ENCODE data around the gene GABRA5. TPM values are rescaled to one million over a fixed set of nuclear protein-coding genes. Genes with fewer than 3 reads are reported as not detected.

Gene GABRA5
- total RNA-seq, 1 experiment from 2014 or later = 23.3 TPM

DNA sequence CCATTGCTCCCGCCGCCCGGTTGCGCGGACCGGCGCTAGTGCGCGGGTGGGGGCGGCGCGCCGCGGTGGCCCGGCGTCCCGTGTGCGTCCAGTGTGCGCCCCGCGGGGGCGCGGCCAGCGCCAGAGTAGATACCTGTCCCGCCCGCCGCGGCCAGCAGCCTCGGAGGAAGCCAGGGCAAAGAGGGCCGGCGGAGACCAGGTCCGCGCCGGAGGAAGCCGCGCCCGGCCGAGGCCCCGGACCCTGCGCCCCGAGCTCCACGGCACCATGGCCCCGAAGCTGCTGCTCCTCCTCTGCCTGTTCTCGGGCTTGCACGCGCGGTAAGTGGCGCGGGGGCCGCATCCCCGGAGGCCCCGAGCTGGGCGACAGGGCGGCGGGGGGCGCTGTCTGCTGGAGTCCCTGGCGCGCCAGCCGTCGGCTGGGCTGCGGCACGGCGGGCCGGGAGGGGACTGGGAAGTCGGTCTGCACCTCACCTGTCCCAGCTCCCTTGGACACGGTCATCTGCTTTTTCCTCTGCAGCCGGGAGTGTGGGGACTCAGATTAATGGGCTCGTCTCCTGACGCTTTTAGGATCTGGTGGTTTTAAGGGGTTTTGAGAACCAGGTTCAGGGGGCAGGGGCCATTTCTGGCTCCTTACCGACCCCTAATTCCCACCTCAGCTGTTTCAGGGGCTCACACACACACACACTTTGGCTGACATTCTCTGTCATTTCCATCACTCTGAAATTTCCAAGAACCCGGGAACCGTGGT lies 104.6 kb downstream of the GABRA5 start:
- Mint-ChIP-seq H3K27ac (no peak overlapping the region), H3K9me3 (no peaks in the 10 kb centered on the region), H3K36me3 (no peaks in the 10 kb centered on the region), H3K4me1 (peaks cover 7% of the 10 kb centered on the region), H3K27me3 (ENCODE audit: low read depth) (peaks cover 72% of the 10 kb centered on the region), H3K4me3 (peak overlapping the region; percentile 61)
- DNase-seq (ENCODE audit: low spot score) (peak; percentile 49), ATAC-seq (peak; percentile 47)
- ChIA-PET POLR2A (no interaction called here), CTCF (interaction anchor here (1.0 to 5.4 kb wide), 8 partner anchors 14 to 388 kb away, joined by 3 to 78 read pairs (median 4); no protein-coding TSS in a partner anchor)
- TF ChIP-seq, protein P1, sequence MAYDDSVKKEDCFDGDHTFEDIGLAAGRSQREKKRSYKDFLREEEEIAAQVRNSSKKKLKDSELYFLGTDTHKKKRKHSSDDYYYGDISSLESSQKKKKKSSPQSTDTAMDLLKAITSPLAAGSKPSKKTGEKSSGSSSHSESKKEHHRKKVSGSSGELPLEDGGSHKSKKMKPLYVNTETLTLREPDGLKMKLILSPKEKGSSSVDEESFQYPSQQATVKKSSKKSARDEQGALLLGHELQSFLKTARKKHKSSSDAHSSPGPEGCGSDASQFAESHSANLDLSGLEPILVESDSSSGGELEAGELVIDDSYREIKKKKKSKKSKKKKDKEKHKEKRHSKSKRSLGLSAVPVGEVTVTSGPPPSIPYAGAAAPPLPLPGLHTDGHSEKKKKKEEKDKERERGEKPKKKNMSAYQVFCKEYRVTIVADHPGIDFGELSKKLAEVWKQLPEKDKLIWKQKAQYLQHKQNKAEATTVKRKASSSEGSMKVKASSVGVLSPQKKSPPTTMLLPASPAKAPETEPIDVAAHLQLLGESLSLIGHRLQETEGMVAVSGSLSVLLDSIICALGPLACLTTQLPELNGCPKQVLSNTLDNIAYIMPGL (CRISPR knock-in tag; IDR thresholded peaks at IDR 0.05) = peak; percentile 82; the same call in 1 of the 2 replicates
- TF ChIP-seq ZNF423 (CRISPR knock-in tag; IDR thresholded peaks at IDR 0.05) (0 out of 2 replicates have a peak, but pooled peaks have one; percentile 30), SMAD4 (CRISPR knock-in tag; IDR thresholded peaks at IDR 0.05) (no peak), FOXK1 (CRISPR knock-in tag; IDR thresholded peaks at IDR 0.05) (0 out of 2 replicates have a peak, but pooled peaks have one; percentile 22)
- TF ChIP-seq, protein P2, sequence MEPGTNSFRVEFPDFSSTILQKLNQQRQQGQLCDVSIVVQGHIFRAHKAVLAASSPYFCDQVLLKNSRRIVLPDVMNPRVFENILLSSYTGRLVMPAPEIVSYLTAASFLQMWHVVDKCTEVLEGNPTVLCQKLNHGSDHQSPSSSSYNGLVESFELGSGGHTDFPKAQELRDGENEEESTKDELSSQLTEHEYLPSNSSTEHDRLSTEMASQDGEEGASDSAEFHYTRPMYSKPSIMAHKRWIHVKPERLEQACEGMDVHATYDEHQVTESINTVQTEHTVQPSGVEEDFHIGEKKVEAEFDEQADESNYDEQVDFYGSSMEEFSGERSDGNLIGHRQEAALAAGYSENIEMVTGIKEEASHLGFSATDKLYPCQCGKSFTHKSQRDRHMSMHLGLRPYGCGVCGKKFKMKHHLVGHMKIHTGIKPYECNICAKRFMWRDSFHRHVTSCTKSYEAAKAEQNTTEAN (CRISPR knock-in tag; IDR thresholded peaks at IDR 0.05) = no peak
- TF ChIP-seq, protein P3, sequence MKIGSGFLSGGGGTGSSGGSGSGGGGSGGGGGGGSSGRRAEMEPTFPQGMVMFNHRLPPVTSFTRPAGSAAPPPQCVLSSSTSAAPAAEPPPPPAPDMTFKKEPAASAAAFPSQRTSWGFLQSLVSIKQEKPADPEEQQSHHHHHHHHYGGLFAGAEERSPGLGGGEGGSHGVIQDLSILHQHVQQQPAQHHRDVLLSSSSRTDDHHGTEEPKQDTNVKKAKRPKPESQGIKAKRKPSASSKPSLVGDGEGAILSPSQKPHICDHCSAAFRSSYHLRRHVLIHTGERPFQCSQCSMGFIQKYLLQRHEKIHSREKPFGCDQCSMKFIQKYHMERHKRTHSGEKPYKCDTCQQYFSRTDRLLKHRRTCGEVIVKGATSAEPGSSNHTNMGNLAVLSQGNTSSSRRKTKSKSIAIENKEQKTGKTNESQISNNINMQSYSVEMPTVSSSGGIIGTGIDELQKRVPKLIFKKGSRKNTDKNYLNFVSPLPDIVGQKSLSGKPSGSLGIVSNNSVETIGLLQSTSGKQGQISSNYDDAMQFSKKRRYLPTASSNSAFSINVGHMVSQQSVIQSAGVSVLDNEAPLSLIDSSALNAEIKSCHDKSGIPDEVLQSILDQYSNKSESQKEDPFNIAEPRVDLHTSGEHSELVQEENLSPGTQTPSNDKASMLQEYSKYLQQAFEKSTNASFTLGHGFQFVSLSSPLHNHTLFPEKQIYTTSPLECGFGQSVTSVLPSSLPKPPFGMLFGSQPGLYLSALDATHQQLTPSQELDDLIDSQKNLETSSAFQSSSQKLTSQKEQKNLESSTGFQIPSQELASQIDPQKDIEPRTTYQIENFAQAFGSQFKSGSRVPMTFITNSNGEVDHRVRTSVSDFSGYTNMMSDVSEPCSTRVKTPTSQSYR (CRISPR knock-in tag; IDR thresholded peaks at IDR 0.05) = no peak

DNA sequence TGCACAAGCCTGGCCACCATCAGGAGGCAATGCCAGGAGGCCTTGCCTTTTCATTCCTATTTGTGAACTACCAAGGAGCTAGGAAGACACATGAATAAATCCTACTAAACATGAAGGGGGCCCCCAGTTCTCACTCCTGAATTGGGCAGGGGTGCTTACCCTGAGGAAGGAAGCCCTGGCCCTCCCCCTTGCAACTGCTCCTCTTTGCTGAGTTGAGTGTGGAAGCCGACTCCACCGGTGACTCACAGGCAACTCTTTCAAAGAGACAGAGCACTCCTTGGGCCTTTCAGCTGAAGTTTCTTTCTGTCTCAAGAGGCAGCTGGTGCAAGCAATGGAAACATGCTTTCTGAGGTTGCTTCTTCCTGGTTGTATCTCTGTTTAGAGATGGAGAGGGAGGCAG lies 105.8 kb downstream of the GABRA5 start:
- Mint-ChIP-seq H3K27me3 (ENCODE audit: low read depth) (peaks cover 60% of the 10 kb centered on the region), H3K9me3 (no peaks in the 10 kb centered on the region), H3K36me3 (no peaks in the 10 kb centered on the region), H3K4me3 (peak overlapping the region; percentile 61), H3K27ac (no peak overlapping the region), H3K4me1 (peaks cover 7% of the 10 kb centered on the region)
- ChIA-PET CTCF (interaction anchor here (0.6 to 5.4 kb wide), 4 partner anchors 13 to 386 kb away, joined by 4 to 78 read pairs (median 21); no protein-coding TSS in a partner anchor), POLR2A (no interaction called here)
- DNase-seq (ENCODE audit: low spot score) = no peak
- TF ChIP-seq, protein P4, sequence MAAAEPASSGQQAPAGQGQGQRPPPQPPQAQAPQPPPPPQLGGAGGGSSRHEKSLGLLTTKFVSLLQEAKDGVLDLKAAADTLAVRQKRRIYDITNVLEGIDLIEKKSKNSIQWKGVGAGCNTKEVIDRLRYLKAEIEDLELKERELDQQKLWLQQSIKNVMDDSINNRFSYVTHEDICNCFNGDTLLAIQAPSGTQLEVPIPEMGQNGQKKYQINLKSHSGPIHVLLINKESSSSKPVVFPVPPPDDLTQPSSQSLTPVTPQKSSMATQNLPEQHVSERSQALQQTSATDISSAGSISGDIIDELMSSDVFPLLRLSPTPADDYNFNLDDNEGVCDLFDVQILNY (CRISPR knock-in tag; IDR thresholded peaks at IDR 0.05) = no peak
- TF ChIP-seq, protein P2 (CRISPR knock-in tag; IDR thresholded peaks at IDR 0.05) = no peak
- TF ChIP-seq, protein P5, sequence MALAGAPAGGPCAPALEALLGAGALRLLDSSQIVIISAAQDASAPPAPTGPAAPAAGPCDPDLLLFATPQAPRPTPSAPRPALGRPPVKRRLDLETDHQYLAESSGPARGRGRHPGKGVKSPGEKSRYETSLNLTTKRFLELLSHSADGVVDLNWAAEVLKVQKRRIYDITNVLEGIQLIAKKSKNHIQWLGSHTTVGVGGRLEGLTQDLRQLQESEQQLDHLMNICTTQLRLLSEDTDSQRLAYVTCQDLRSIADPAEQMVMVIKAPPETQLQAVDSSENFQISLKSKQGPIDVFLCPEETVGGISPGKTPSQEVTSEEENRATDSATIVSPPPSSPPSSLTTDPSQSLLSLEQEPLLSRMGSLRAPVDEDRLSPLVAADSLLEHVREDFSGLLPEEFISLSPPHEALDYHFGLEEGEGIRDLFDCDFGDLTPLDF (CRISPR knock-in tag; IDR thresholded peaks at IDR 0.05) = no peak
- TF ChIP-seq CREM (CRISPR knock-in tag; IDR thresholded peaks at IDR 0.05) = no peak
- no peak for TF ChIP-seq MXD4 (CRISPR knock-in tag; IDR thresholded peaks at IDR 0.05; ENCODE audit: borderline replicate concordance)
- no peak for TF ChIP-seq FOXP1 (CRISPR knock-in tag; IDR thresholded peaks at IDR 0.05; ENCODE audit: borderline replicate concordance)
- no peak for TF ChIP-seq TEAD1 (CRISPR knock-in tag; IDR thresholded peaks at IDR 0.05)
- no peak for TF ChIP-seq RELA (CRISPR knock-in tag; IDR thresholded peaks at IDR 0.05; ENCODE audit: borderline replicate concordance)
- TF ChIP-seq, protein P6, sequence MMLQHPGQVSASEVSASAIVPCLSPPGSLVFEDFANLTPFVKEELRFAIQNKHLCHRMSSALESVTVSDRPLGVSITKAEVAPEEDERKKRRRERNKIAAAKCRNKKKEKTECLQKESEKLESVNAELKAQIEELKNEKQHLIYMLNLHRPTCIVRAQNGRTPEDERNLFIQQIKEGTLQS (CRISPR knock-in tag; conservative IDR thresholded peaks at IDR 0.05) = no peak
- ATAC-seq = no peak

All from WTC11 (cell line).